GM18498 (cell line): ENCODE results near the gene ATP8A1.

Experiments used
- ATAC-seq: cut with Tn5 transposase; IDR thresholded peaks from one replicate; pipeline ENCODE4 v1.9.1; 2021; ENCODE audit warnings: mild to moderate bottlenecking, moderate library complexity; ENCODE audit not compliant: unreplicated experiment

ATP8A1 gene

GRCh38 chr4:42417550-42417949, 239.4 kb downstream of the ATP8A1 start:
- no peak for ATAC-seq

DNA sequence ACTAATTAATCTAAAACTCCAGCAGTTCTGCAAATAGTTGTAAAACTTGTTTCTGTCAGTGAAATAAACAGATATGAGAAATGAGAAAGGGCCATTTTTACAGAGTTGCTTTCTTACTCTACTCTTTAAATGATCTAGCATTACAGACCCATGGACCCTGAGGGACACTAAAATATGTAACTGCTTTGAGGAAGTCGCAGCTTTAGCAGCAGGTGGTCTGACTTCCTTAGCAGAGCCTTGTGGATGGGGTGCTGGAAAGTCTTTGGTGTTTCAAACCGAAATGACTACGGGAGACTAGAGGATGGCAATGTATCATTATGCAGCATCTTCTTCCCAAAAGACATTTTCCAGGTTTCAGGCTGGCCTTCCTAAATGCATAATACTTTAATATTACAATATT, 240.9 kb downstream of the ATP8A1 start:
- no peak for ATAC-seq

DNA sequence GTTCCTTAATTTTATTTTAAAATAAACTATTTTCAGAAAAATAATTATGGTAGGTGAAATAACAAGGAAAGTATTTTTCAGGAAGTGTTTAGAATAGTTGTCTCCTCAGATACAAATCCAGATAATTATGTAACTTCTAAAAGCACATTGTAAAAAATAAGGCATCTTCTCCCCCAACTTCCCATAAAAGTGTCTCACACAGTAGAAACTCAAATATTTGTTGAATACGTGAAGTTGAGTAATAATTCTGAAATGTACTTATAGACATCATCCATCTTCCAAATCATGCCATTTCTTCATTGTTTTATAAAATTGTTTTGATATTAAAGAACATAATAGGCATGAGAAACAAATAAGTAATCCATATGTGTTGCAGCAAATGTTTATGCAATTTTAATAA, 241.6 kb downstream of the ATP8A1 start:
- no peak for ATAC-seq

- ATAC-seq, result no peak
Observed at GRCh38 chr4:42412251-42412650, 244.7 kb downstream of the ATP8A1 start.

GRCh38 chr4:42411803-42412202, 245.1 kb downstream of the ATP8A1 start:
- ATAC-seq, result no peak

DNA sequence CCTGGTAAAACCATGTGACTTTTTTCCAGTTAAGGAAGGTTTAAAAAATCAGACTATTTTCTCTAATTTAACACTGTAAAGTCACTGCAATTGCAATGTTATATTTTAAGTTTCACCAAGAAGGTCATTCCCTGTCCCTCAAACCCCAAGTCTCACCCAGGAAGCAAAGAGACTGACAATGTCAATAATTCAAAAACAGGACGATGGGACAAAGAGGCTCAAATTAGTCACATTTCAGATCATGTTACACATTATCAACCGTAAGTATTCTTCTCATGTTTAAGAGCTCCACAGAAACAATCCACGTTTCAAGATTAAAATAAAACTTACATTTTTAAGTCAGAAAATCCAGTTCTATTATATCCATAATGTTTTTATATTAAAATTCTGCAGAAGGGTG, 246.5 kb downstream of the ATP8A1 start:
- ATAC-seq, result no peak

GRCh38 chr4:42404001-42404400, 252.9 kb downstream of the ATP8A1 start:
- no peak for ATAC-seq

DNA sequence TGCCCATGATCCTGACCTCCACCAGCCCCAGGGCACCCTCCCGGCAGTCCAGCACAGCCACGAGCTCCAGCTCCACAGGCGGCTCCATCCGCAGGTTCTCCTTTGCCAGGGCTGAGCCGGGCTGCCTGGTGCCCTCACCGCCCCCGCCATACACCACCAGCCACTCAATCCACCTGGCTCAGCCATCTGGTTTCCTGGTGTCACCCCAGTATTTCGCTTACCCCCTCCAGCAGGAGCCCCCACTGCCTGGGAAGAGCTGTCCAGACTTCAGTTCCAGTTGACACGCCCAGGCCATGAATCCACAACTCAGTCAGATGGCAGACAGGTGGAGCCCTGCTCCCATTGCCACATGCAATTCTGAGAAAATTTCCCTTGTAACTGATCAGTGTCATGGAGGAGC, 255.7 kb downstream of the ATP8A1 start:
- ATAC-seq, result no peak

DNA sequence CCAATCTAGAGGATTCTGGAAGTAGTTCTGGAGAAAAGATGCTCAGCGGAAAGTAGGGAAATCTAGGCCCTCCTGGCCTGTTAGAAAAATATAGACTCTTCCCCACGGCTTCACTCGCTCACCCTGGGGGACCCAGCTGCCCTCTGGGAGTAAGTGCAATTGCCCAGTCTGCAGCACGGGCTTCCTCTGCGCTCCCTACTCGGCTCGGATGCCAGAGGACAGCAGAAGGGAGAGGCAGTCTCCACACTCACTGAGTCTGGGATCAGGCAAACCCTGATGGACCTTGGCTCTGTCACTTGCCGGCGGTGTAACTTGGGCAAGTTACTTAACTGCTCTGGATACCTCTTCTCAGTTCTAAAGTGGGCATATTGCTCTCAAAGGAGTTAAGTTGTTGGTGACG, 257.5 kb downstream of the ATP8A1 start:
- ATAC-seq, result no peak

GRCh38 chr4:42398871-42399331, 258.0 kb downstream of the ATP8A1 start:
- ATAC-seq, result no peak

DNA sequence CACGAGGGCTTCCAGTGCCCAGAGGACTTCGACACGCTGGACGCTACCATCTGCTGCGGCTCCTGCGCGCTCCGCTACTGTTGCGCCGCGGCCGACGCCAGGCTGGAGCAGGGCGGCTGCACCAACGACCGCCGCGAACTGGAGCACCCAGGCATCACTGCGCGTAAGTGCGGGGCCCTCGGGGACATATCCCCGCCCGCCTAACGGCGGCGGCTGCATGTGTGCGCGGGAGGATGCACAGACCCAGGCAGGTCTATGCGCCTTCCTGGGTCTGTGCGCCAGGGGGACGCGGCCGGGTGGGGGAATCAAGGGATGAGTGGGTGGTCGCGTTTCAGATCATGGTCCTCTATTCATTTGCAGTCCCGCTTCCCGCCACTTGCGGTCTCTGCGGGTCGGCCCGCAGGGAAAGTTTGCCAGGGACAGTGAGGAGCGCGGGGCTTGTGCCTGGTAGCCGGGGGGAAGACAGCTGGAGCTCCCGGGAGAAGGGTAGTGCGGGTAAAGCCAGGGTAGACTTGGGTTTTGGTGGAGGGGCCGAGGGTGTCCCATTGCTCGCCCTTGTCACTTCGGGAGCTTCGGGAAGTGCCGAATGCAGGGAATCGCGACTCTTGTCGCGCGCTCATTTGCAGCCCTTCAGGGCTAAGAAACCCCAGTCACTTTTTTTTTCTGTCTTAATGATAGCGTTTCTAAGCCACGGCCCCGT, 258.6 kb downstream of the ATP8A1 start:
- peak; percentile 43 for ATAC-seq

DNA sequence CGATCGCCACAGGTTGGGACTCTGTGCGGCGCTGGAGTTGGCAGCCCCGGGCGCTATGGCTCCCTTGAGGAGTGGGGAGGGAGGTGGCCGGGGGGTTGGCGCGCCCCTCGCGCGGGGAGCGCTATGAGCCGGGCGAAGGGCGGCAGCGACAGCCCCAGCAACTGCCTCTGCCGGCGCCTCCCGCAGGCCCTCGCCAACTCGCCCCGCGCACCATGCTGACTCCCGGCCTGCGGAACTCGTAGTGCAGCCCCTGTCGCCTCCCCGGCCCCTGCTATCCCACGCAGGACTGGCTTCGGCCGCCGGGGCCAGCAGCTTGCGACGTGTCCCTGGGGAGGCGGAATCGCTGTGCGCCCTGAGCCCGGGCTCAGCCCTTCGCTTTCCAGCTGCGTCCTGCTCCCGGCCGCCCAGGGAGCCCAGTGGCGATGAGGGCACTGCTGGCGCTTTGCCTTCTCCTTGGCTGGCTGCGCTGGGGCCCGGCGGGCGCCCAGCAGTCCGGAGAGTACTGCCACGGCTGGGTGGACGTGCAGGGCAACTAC, 259.2 kb downstream of the ATP8A1 start:
- peak; percentile 44 for ATAC-seq

- ATAC-seq, result peak; percentile 47
Observed at GRCh38 chr4:42396752-42397634, 259.9 kb downstream of the ATP8A1 start, which contains the start of gene SHISA3. Gene SHISA3, plus strand, starts transcription at chr4:42397488. Its CDS starts 569 bp downstream, at chr4:42398057.

DNA sequence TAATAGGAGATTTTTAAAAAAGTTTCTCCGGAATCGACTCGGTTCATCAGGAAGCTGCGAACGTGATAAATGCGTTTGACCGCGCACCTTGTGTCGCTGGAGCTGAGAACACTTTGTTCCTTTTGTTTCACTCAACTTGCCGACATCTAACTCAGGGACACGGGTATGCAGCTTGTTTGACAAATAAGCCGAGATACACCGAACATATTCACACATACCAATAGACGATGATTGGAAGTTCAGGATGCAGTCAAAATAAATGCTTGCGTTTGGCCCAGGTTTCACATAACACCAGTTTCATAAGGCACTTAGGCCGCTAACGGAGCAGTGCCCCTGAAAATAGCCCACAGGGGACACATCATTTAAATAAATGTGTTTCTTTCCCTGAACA, 260.5 kb downstream of the ATP8A1 start:
- no peak for ATAC-seq

DNA sequence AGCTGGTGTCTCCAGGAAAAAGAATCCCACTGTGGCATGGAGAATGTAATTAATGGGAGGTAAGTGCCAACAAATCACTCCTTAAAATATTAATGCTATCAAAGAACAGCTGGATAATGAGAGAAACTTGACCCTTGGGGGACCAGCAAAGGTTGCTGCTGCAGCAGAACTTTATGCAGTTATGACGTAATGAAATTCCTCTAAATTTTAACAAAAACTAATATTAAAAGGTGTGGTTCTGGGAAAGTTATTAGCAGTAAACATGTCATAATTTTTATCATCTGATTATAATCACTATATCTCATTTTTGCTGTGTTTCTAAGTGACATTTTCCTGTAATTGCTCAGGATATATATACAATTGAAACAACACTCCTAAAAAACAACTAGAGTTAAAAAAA, 261.3 kb downstream of the ATP8A1 start:
- ATAC-seq, result no peak

- no peak for ATAC-seq
Observed at GRCh38 chr4:42392436-42392835, 264.5 kb downstream of the ATP8A1 start.

- no peak for ATAC-seq
Observed at GRCh38 chr4:42391981-42392380, 264.9 kb downstream of the ATP8A1 start.

GRCh38 chr4:42391355-42391664, 265.6 kb downstream of the ATP8A1 start:
- ATAC-seq, result no peak

DNA sequence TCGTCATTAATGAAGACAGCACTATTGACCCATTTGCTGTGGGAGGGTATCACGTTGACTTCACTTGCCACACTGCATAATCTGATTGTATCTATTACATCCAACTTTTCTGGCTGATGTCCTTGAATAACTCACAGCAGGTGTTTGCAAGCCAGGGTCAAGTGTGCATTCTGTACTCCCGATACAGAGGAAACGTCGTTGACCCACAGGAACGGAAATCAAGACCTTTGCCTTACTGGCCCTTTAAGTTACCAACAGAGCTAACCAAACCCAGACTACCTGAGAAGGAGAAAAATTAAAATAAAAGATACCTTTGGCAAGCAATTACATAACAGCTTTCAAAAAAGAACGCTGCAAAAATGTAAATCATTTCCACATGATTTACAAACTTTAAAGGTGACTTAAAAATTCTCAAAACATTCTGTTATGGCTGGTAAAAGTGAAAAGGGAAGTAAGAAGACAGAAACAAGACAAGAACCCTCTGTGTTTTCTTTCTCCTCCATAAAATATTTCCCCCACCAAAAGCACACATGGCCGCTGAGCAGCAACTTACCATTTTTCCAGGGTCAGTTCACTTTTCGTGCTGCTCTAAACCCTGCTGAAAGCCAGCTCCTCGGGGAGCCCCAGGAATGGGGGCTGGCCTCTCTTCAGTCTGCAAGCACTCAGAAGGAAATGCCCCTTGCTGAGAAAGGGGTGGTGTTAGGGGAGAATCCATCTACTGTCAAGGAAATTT, 266.1 kb downstream of the ATP8A1 start:
- no peak for ATAC-seq

DNA sequence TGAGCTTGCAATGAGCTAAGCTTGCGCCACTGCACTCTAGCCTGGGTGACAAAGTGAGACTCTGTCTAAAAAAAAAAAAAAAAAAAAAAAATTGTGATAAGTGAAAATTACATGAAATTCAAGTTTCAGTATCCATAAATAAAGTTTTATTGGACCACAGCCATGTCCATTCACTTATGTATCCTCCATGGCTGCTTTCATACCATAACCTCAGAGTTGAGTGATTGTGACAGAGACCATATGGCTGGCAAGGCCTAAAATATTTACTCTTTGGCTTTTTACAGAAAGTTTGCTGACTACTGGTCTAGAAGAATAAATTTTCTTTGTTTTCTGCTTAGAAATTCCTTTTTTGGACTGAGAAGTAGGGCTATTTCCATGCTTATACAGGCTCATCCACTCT, 271.4 kb downstream of the ATP8A1 start:
- ATAC-seq, result no peak

DNA sequence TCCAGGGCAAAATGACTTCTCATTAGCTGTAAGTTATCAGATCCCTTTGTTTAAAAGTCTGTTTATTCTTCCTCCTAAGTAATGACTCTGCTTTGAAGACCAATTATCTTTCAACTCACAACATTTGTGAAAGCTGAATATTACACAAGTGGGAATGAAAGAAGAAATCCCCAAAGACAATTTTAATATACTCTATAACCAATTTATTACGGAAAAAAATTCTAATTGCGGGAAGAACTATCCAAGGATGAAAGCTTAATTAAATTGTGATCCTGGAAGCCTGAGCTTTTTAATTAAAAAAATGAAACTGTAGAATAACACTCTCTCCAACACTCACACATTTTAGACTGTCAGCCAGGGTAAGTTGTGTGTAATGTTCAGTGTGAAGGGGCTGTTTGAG, 275.2 kb downstream of the ATP8A1 start:
- ATAC-seq, result no peak
